GM04503 (cell line): Measurements from ENCODE around the gene CYYR1.

Experiments used
- DNase-seq: peaks from one replicate; pipeline ENCODE4 v3.0.0-alpha.2; 2012; ENCODE audit warnings: low read depth

The CYYR1 gene

GRCh38 chr21:26572702-26573381 is at the start of gene CYYR1:
CYYR1 (minus strand) TSS chr21:26573286; CDS start chr21:26572940, 346 bp downstream.
- no peak for DNase-seq

- DNase-seq: no peak
Observed at GRCh38 chr21:26617176-26617575, 44.1 kb upstream of the CYYR1 start.

GRCh38 chr21:26614251-26614650 is 41.2 kb upstream of the CYYR1 start:
- no peak for DNase-seq

- no peak for DNase-seq
Observed at GRCh38 chr21:26599261-26599660, 26.2 kb upstream of the CYYR1 start.

- DNase-seq: no peak
Observed at GRCh38 chr21:26597981-26598380, 24.9 kb upstream of the CYYR1 start.

GRCh38 chr21:26597031-26597430 is 23.9 kb upstream of the CYYR1 start:
- DNase-seq: no peak

- no peak for DNase-seq
Observed at GRCh38 chr21:26595971-26596370, 22.9 kb upstream of the CYYR1 start.

- DNase-seq: no peak
Observed at GRCh38 chr21:26593800-26594199, 20.7 kb upstream of the CYYR1 start.

- DNase-seq: no peak
Observed at GRCh38 chr21:26591543-26591942, 18.5 kb upstream of the CYYR1 start.

- DNase-seq: no peak
Observed at GRCh38 chr21:26588446-26588845, 15.4 kb upstream of the CYYR1 start.

- peak; percentile 28 for DNase-seq
Observed at GRCh38 chr21:26587736-26588201, 14.7 kb upstream of the CYYR1 start.

- DNase-seq: no peak
Observed at GRCh38 chr21:26583769-26584168, 10.7 kb upstream of the CYYR1 start.

- no peak for DNase-seq
Observed at GRCh38 chr21:26581818-26582217, 8.7 kb upstream of the CYYR1 start.

- DNase-seq: no peak
Observed at GRCh38 chr21:26572076-26572701, 897 bp downstream of the CYYR1 start.

- no peak for DNase-seq
Observed at GRCh38 chr21:26570203-26570602, 2.9 kb downstream of the CYYR1 start.

GRCh38 chr21:26565546-26565945 is 7.5 kb downstream of the CYYR1 start:
- no peak for DNase-seq

GRCh38 chr21:26565111-26565510 is 8.0 kb downstream of the CYYR1 start:
- no peak for DNase-seq

GRCh38 chr21:26563856-26564503 is 9.1 kb downstream of the CYYR1 start:
- DNase-seq: no peak

- DNase-seq: no peak
Observed at GRCh38 chr21:26560612-26561011, 12.5 kb downstream of the CYYR1 start.

- DNase-seq: no peak
Observed at GRCh38 chr21:26559099-26559498, 14.0 kb downstream of the CYYR1 start.

GRCh38 chr21:26557106-26557505 is 16.0 kb downstream of the CYYR1 start:
- DNase-seq: no peak

- DNase-seq: no peak
Observed at GRCh38 chr21:26555540-26556146, 17.4 kb downstream of the CYYR1 start.

GRCh38 chr21:26554365-26554764 is 18.7 kb downstream of the CYYR1 start:
- DNase-seq: no peak
